Activated CD4-positive, alpha-beta T cell treated with anti-CD3 and anti-CD28 coated beads, Interleukin-2, amount 10 ng/mL, durations not matched to agents 7 days and 5 days (primary cell): ENCODE results near the gene TTC38. TPM values are rescaled to one million over a fixed set of nuclear protein-coding genes. Genes with fewer than 3 reads are reported as not detected.

ENCODE experiments used
- CTCF ChIA-PET: fragments of 350-600 bp; sonication (Branson Sonifier 250); formaldehyde crosslinking; loops from one replicate; lab custom pipeline; 2021; ENCODE audit warnings: antibody characterized with exemption; lab: Charles Lee
- POLR2A ChIA-PET: fragments of 350-600 bp; sonication (Branson Sonifier 250); formaldehyde crosslinking; loops from one replicate; lab custom pipeline; 2021; ENCODE audit warnings: antibody characterized with exemption; lab: Charles Lee
- DNase-seq: peaks from one replicate; pipeline ENCODE4 v3.0.0-alpha.2; 2020
- H3K27ac Mint-ChIP-seq: one replicate; pipeline ENCODE4 v1.8.0; 2021; ENCODE audit warnings: mild to moderate bottlenecking, moderate library complexity, mixed read lengths
- H3K27me3 Mint-ChIP-seq: one replicate; pipeline ENCODE4 v1.8.0; 2021; ENCODE audit warnings: mixed read lengths
- H3K36me3 Mint-ChIP-seq: one replicate; pipeline ENCODE4 v1.8.0; 2021; ENCODE audit warnings: low read depth, mixed read lengths
- H3K4me1 Mint-ChIP-seq: one replicate; pipeline ENCODE4 v1.8.0; 2021; ENCODE audit warnings: mixed read lengths
- H3K4me3 Mint-ChIP-seq: one replicate; pipeline ENCODE4 v1.8.0; 2021; ENCODE audit warnings: mild to moderate bottlenecking, moderate library complexity, mixed read lengths
- H3K9me3 Mint-ChIP-seq: one replicate; pipeline ENCODE4 v1.8.0; 2021; ENCODE audit warnings: mixed read lengths
- total RNA-seq, 2 experiments: library from RNA; stranded (reverse); gene quantifications; one replicate each; pipeline ENCODE4 v1.2.3, GENCODE V29; 2021

TTC38 gene
- total RNA-seq = 10 to 100 TPM; 11.4 to 12.5 TPM

DNA sequence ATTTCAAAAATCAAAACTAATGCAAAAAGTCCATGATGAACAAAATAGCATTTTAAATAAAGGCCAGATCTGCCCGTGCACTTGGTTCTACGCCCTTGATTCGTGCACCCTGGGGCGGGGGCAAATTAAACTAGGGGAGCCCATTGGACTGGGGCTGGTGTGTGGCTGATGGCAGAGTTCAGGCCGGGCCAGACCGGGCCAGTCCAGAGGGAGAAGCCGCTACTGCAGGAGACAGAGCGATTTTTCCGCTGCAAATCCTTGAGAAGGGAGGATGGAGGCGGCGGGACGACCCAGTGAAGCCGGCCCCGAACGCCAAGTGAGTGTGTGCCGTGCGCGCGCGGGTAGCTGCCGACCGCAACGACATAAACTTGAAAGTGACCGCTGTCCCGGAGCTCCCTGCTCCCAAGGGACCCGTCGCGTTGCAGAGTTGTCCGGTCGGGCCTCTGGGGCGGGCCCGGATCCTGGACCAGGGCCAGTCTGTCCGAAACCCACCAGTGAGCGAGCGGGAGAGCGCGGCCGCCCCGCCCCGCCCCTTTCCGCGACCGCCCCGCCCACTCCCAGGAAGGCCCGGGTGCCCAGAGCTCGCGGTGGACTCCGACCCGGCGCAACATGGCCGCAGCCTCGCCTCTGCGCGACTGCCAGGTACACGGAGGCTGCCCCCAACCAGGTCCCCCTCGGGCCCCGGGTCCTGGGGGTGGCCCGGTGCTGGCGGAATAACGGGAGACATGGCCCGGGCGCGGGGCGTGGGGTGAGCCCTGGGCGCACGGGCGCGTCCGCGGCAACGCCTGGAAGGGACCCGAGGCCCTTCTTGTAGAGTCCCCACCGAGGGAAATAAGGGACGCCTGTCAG is at the start of gene TTC38:
TSS of gene TTC38 (plus strand) at position 578 of the 849 bp plus-strand sequence. CDS start at position 610, 32 bp downstream.
- Mint-ChIP-seq H3K27me3 (peaks cover 39% of the 10 kb centered on the region), H3K9me3 (peaks cover 19% of the 10 kb centered on the region), H3K27ac (peak within 1 kb of the TSS; percentile 83), H3K36me3 (peaks cover 19% of the 10 kb centered on the region), H3K4me3 (peak within 1 kb of the TSS; percentile 81), H3K4me1 (peaks cover 17% of the 10 kb centered on the region)
- peak; percentile 54 for DNase-seq
- CTCF ChIA-PET = interaction anchor here (1.1 to 1.5 kb wide), 5 partner anchors 10 to 117 kb away, joined by 3 to 5 read pairs (median 5); partner anchors contain the start of gene PPARA
- POLR2A ChIA-PET = interaction anchor here (0.8 kb wide), 1 partner anchor 10 kb away, joined by 4 read pairs; no protein-coding TSS in a partner anchor

- Mint-ChIP-seq H3K4me3 (no peak overlapping the region), H3K27me3 (no peaks in the 10 kb centered on the region), H3K9me3 (no peaks in the 10 kb centered on the region), H3K4me1 (peaks cover 16% of the 10 kb centered on the region), H3K27ac (peak overlapping the region; percentile 58), H3K36me3 (peaks cover 31% of the 10 kb centered on the region)
- ChIA-PET POLR2A (no interaction called here), CTCF (no interaction called here)
- peak; percentile 45 for DNase-seq
Observed at GRCh38 chr22:46219636-46220035, 48.2 kb upstream of the TTC38 start.

- peaks cover 16% of the 10 kb centered on the region for H3K4me1 Mint-ChIP-seq
- ChIA-PET CTCF (no interaction called here), POLR2A (no interaction called here)
- peaks cover 3% of the 10 kb centered on the region for H3K9me3 Mint-ChIP-seq
- no peak overlapping the region for H3K27ac Mint-ChIP-seq
- no peaks in the 10 kb centered on the region for H3K27me3 Mint-ChIP-seq
- no peak overlapping the region for H3K4me3 Mint-ChIP-seq
- peaks cover 26% of the 10 kb centered on the region for H3K36me3 Mint-ChIP-seq
- no peak for DNase-seq
Observed at GRCh38 chr22:46220921-46221320, 46.9 kb upstream of the TTC38 start.

- no peak overlapping the region for H3K4me3 Mint-ChIP-seq
- no peak overlapping the region for H3K27ac Mint-ChIP-seq
- peaks cover 3% of the 10 kb centered on the region for H3K9me3 Mint-ChIP-seq
- ChIA-PET POLR2A (no interaction called here), CTCF (interaction anchor here (0.6 kb wide), 1 partner anchor 39 kb away, joined by 3 read pairs; the partner anchor contains the start of gene PKDREJ)
- peaks cover 13% of the 10 kb centered on the region for H3K4me1 Mint-ChIP-seq
- DNase-seq = no peak
- H3K36me3 Mint-ChIP-seq = peaks cover 16% of the 10 kb centered on the region
- no peaks in the 10 kb centered on the region for H3K27me3 Mint-ChIP-seq
Observed at GRCh38 chr22:46224044-46224897, 43.5 kb upstream of the TTC38 start.

DNA sequence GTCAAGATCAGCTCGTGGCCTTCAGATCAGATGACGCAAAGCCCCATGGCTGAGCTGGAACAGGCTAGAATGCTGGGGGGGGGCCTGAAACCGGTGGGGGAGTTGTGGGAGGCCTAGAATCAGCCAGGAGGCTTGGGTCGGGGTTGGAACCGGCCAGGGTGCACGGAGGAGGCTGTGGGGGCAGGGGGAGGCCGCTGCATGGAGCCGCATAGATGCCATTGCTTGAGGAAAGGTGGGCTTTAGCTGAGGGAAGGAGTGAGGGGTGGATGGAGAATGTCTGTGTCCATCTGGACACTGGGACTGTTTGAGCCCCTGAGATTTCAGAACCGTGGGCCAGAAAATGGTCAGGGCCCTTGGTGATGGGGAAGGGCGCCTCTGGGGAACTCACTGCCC is 42.9 kb upstream of the TTC38 start:
- no peak for DNase-seq
- peaks cover 7% of the 10 kb centered on the region for H3K4me1 Mint-ChIP-seq
- peaks cover 3% of the 10 kb centered on the region for H3K9me3 Mint-ChIP-seq
- POLR2A ChIA-PET = no interaction called here
- no peaks in the 10 kb centered on the region for H3K27me3 Mint-ChIP-seq
- no peak overlapping the region for H3K4me3 Mint-ChIP-seq
- H3K27ac Mint-ChIP-seq = no peak overlapping the region
- H3K36me3 Mint-ChIP-seq = peaks cover 11% of the 10 kb centered on the region
- CTCF ChIA-PET = no interaction called here

DNA sequence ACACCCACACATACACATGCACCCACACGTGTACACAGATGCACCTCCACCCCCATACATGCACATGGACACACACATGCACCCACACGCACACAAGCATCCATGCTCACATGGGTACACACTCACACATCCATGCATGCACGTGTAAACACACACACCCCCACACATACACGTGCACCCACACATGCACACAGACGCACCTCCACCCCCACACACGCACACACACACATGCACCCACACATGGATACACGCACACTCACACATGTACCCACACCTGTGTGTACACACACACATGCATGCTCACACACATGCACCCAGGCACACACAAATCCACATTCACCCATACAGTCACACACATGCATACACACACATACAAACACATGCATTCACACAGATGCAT is 42.2 kb upstream of the TTC38 start:
- no peak overlapping the region for H3K4me3 Mint-ChIP-seq
- H3K4me1 Mint-ChIP-seq = peaks cover 5% of the 10 kb centered on the region
- no peak for DNase-seq
- peaks cover 6% of the 10 kb centered on the region for H3K36me3 Mint-ChIP-seq
- peaks cover 3% of the 10 kb centered on the region for H3K9me3 Mint-ChIP-seq
- ChIA-PET POLR2A (no interaction called here), CTCF (no interaction called here)
- H3K27ac Mint-ChIP-seq = no peak overlapping the region
- H3K27me3 Mint-ChIP-seq = no peaks in the 10 kb centered on the region

- H3K27ac Mint-ChIP-seq = no peak overlapping the region
- no peaks in the 10 kb centered on the region for H3K4me1 Mint-ChIP-seq
- ChIA-PET CTCF (interaction anchor here (1.1 kb wide), 1 partner anchor 141 kb away, joined by 3 read pairs; no protein-coding TSS in a partner anchor), POLR2A (no interaction called here)
- H3K36me3 Mint-ChIP-seq = no peaks in the 10 kb centered on the region
- H3K4me3 Mint-ChIP-seq = no peak overlapping the region
- DNase-seq = no peak
- H3K27me3 Mint-ChIP-seq = no peaks in the 10 kb centered on the region
- peaks cover 3% of the 10 kb centered on the region for H3K9me3 Mint-ChIP-seq
Observed at GRCh38 chr22:46226577-46226976, 41.2 kb upstream of the TTC38 start.

DNA sequence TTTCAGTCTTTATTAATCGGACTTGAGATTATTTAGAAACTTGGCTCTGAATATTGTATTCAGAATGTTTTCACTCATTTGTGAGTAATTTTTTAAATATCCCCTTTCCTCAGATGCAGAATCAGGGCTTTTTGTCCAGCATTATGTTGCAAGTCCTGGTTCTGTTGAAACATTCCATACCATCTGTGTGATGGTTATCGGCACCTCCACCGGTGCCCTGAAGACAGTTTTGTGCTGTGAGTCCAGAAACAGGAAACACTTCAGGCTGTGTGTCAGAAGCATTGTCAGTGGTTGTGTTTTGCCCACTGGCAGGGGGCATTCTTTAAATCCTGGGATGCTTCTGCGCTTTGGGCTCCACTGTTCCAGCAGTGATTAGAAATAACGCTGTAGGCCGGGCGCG is 38.1 kb upstream of the TTC38 start:
- no peaks in the 10 kb centered on the region for H3K4me1 Mint-ChIP-seq
- H3K27me3 Mint-ChIP-seq = no peaks in the 10 kb centered on the region
- H3K36me3 Mint-ChIP-seq = no peaks in the 10 kb centered on the region
- no peak overlapping the region for H3K27ac Mint-ChIP-seq
- POLR2A ChIA-PET = no interaction called here
- no peak for DNase-seq
- no peak overlapping the region for H3K4me3 Mint-ChIP-seq
- CTCF ChIA-PET = interaction anchor here (1.2 kb wide), 1 partner anchor 15 kb away, joined by 3 read pairs; no protein-coding TSS in a partner anchor
- H3K9me3 Mint-ChIP-seq = peaks cover 3% of the 10 kb centered on the region

DNA sequence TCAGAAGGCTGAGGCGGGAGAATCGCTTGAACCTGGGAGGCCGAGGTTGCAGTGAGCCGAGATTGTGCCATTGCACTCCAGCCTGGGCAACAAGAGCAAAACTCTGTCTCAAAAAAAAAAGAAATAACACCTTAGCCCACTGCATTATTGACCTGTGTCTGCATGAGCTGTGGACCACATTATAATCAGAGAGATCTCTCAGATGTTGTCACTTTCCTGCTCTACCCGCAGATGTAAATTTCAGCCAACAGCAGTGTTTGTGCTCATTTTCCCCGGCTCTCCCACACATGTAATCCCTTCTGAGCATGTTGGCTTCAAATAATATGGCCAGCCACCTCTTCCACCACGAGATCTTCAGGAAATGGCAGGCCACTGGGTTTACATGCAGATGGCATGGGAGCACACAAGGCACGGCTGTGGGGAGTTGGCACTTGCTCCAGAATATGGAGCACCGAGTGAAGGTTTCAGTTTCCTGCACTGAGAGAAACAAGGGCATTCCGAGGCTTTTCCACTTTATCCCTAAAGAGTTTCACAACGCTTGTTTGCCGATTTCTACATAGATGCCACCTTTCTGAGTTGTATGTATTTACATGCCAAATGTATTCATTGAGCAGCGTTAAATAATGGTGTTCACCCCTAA is 37.4 kb upstream of the TTC38 start:
- H3K4me1 Mint-ChIP-seq = no peaks in the 10 kb centered on the region
- no peaks in the 10 kb centered on the region for H3K36me3 Mint-ChIP-seq
- POLR2A ChIA-PET = no interaction called here
- no peaks in the 10 kb centered on the region for H3K27me3 Mint-ChIP-seq
- no peak overlapping the region for H3K4me3 Mint-ChIP-seq
- H3K9me3 Mint-ChIP-seq = peaks cover 3% of the 10 kb centered on the region
- H3K27ac Mint-ChIP-seq = no peak overlapping the region
- no peak for DNase-seq
- CTCF ChIA-PET = no interaction called here

DNA sequence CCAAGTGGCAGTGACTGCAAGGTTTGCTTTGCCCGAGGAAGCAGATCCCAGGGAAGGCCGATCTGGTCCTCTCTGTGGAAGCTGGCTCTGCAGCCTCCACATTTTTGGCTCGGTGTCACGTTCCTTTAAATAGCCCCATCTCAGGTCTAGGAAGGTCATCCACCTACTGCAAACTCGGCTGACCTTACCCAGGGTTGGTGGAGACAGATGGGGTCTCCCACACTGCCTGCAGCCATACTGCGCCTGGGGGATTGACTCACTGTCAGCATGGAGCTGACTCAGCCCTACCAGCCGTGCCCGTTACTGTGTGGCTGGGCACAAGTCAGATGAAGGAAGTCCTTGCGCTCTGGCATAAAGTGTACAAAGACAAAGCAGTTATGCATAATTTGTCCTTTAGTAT is 34.6 kb upstream of the TTC38 start:
- Mint-ChIP-seq H3K36me3 (peaks cover 11% of the 10 kb centered on the region), H3K27ac (no peak overlapping the region), H3K27me3 (no peaks in the 10 kb centered on the region), H3K4me3 (no peak overlapping the region), H3K4me1 (no peaks in the 10 kb centered on the region), H3K9me3 (no peaks in the 10 kb centered on the region)
- CTCF ChIA-PET = interaction anchor here (1.2 kb wide), 1 partner anchor 75 kb away, joined by 3 read pairs; no protein-coding TSS in a partner anchor
- POLR2A ChIA-PET = interaction anchor here (0.6 kb wide), 1 partner anchor 18 kb away, joined by 4 read pairs; no protein-coding TSS in a partner anchor
- no peak for DNase-seq

DNA sequence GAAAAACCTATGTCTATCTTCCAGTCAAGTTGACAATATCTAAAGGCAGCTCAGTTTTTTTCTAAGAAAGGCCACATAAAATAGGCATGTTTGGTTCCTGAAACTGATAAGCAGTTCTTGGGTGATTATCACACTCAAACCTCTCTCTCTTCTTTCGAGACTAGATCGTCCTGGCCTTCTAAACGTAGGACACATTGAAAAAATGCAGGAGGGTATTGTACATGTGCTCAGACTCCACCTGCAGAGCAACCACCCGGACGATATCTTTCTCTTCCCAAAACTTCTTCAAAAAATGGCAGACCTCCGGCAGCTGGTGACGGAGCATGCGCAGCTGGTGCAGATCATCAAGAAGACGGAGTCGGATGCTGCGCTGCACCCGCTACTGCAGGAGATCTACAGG is 32.8 kb upstream of the TTC38 start:
- Mint-ChIP-seq H3K4me1 (peaks cover 9% of the 10 kb centered on the region), H3K27ac (no peak overlapping the region), H3K4me3 (no peak overlapping the region), H3K9me3 (no peaks in the 10 kb centered on the region), H3K27me3 (no peaks in the 10 kb centered on the region), H3K36me3 (peaks cover 13% of the 10 kb centered on the region)
- no peak for DNase-seq
- ChIA-PET CTCF (interaction anchor here (1.1 kb wide), 1 partner anchor 13 kb away, joined by 3 read pairs; no protein-coding TSS in a partner anchor), POLR2A (no interaction called here)

DNA sequence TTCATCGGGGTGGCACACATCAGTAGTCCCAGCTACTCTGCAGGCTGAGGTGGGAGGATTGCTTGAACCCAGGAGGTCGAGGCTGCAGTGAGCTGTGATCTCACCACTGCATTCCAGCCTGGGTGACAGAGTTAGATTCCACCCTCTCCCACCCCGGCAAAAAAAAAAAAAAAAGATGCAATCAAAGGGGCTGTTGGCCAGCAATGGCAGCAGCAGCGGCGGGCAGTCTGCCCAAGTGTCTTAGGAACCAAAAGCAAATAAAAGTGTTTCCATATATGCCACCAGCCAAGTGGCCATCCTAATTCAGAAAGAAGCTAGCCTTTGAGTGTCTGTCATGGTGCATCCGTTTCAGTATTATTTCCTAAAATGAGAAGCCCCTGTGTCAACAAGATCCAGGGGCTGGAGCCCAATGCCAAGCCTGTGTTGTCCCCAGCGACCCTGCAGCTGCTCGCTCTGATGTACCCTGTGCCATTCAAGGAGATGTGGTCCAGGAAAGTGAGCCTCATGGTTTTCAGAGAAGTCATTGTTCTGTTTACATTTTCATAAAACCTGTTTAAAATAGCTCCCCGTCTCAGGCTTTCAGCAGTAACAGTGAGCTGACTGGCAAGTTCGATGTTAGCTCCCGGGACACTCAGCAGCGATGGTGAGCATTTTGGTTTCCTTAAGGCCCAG is 30.2 kb upstream of the TTC38 start:
- H3K36me3 Mint-ChIP-seq = peaks cover 13% of the 10 kb centered on the region
- no peak overlapping the region for H3K27ac Mint-ChIP-seq
- no peaks in the 10 kb centered on the region for H3K9me3 Mint-ChIP-seq
- peaks cover 22% of the 10 kb centered on the region for H3K4me1 Mint-ChIP-seq
- ChIA-PET POLR2A (no interaction called here), CTCF (no interaction called here)
- no peak for DNase-seq
- H3K4me3 Mint-ChIP-seq = no peak overlapping the region
- no peaks in the 10 kb centered on the region for H3K27me3 Mint-ChIP-seq
